Adrenal gland (tissue), 12 donors: ENCODE data around the gene HINT3. TPM values are rescaled to one million over a fixed set of nuclear protein-coding genes. Genes with fewer than 3 reads are reported as not detected.

Experiments used
- DNase-seq, 7 donors: peaks; one replicate each; pipeline ENCODE4 v3.0.0-alpha.2; 2019 to 2020
- H3K27ac ChIP-seq, 5 donors: fragments of 200-600 bp; sonication (generic) in 4 of 5; 1 replicate in 3 of 5; 2 replicates in 2 of 5; pipeline versions ENCODE4 v1.5.1 to v1.8.0; 2016 to 2020; ENCODE audit warnings: mild to moderate bottlenecking in 1 of 5
- H3K27me3 ChIP-seq: fragments of 200-600 bp; 2 replicates; pipeline ENCODE4 v1.8.0; 2021
- H3K36me3 ChIP-seq, 2 donors: fragments of 200-600 bp; replicated peaks in 1 of 2; 1 replicate in 1 of 2; 2 replicates in 1 of 2; pipeline versions ENCODE4 v1.5.1 to v1.8.0; 2018 to 2022
- H3K4me1 ChIP-seq, 2 donors: fragments of 200-600 bp; replicated peaks in 1 of 2; 1 replicate in 1 of 2; 2 replicates in 1 of 2; pipeline versions ENCODE4 v1.5.1 to v1.8.0; 2018 to 2021
- H3K4me3 ChIP-seq, 4 donors: fragments of 200-600 bp; sonication (generic) in 3 of 4; one replicate each; pipeline ENCODE4 v1.5.1; 2016 to 2018
- H3K9me3 ChIP-seq, 3 donors: fragments of 200-600 bp; sonication (generic) in 1 of 3; replicated peaks in 1 of 3; 1 replicate in 2 of 3; 2 replicates in 1 of 3; pipeline versions ENCODE4 v1.5.1 to v1.8.0; 2016 to 2021
- CTCF ChIP-seq, 6 experiments: fragments of 450-650 bp in 4 of 6; fragments of 200-600 bp in 2 of 6; sonication (generic) in 1 of 6; IDR thresholded peaks; 1 replicate in 5 of 6; 2 replicates in 1 of 6; pipeline versions ENCODE4 v1.5.1 to v1.8.0; 2016 to 2021; ENCODE audit warnings: antibody characterized with exemption in 6 of 6, mild to moderate bottlenecking in 2 of 6, moderate library complexity in 1 of 6
- POLR2A ChIP-seq, 2 donors: fragments of 450-650 bp; IDR thresholded peaks; one replicate each; pipeline ENCODE4 v1.6.1; 2017; ENCODE audit warnings: antibody characterized with exemption in 2 of 2, mild to moderate bottlenecking in 2 of 2, moderate library complexity in 1 of 2
- WGBS, 4 donors: extraction: QIAGEN DNeasy Blood & Tissue Kit in 2 of 4; methylation state at CpG; one replicate each; pipeline versions ENCODE4 v1.1.5 to v1.1.7; 2013 to 2017; 5-methylcytosine and 5-hydroxymethylcytosine counted together
- intact Hi-C, 2 donors: fragments of 100-400 bp; cut with DNase I; formaldehyde crosslinking; loops; one replicate each; pipeline versions ENCODE4 v1.14.1 to v1.15.0; 2022 to 2023
- polyA plus RNA-seq, 3 donors: library from polyadenylated mRNA; stranded (reverse); fragments of 200-250 nt in 2 of 3; fragments of 350-450 nt in 1 of 3; fragmentation: Illumina TruSeq in 1 of 3; extraction: RNeasy Lipid Tissue Mini Kit (QIAGEN cat#74804) in 1 of 3; gene quantifications; one replicate each; pipeline ENCODE4 v1.2.3, GENCODE V29; 2013 to 2014
- total RNA-seq, 9 donors: library from RNA; depleted of rRNA in 4 of 9; stranded (reverse); fragments of >200 nt in 4 of 9; fragments of 120-200 nt in 1 of 9; fragmentation: NEBNext Ultra II Directional in 1 of 9; extraction: Animal tissue kit (Norgen Biotek cat#: 25700) in 1 of 9; gene quantifications; one replicate each; pipeline versions ENCODE4 v1.1.0 to v1.2.4, GENCODE V29; 2013 to 2023
- donor health status: healthy with polysubstance abuse.
- donor health status: Bipolar disorder and iron deficiency.
- donor health status: DM: yes; HTN: yes; CAD: no.
- donor health status: DM: no; HTN: no; CAD: no.
- donor health status: DM: no; HTN: no; CAD: no.
- donor health status: DM: yes; HTN: yes; CAD: no.

Gene HINT3
- total and polyA plus RNA-seq, 12 donors = 4.7 to 40.6 (median 30.4) TPM

DNA sequence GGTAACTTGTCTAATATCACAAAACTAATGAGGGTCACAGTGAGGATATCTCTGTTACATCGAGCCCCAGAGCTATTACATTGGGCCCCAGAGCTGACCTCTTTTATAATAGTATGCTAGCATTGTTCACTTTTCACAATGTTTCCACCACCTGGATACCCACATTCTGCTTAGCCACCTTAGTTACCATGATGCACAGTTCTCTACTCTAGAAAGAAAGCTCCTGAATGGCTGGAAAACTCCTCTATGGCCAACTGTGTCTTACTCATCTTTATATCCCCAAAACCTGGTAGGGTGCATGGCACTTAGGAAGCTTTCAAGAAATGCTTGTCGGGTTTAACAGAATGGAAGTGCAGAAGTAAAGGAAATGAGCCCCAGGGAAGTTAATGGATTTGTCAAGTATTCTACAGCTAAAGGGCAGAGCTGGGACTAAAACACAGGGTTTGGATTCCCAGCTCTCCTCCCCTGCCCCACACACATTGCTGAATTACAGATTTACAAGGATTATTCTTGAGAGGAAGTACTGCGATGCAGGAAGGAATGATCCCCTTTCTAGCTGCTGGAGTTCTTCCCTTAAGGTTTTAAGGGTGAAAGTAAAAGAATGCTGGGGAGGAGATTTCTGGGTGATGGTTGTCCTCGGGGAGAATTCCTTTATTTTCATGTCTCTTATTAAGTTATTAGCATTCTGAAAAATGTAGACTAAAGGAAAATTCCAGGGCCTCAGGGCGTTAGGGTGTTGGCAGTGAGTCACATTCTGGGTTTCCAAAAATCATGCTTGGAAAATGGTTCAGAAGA lies 16.1 kb upstream of the HINT3 start:
- WGBS, 4 donors = 55 to 68% (median 63%) methylated on average over 5 of the region's 5 CpGs
- Histone ChIP-seq H3K27me3 (no peaks in the 10 kb centered on the region), H3K36me3 (no peaks in the 10 kb centered on the region), H3K9me3 (no peaks in the 10 kb centered on the region), H3K4me1 (peaks cover 23 to 31% of the 10 kb centered on the region in 2 donors), H3K27ac (peak overlapping the region in 1 of 5 donors; percentile 46), H3K4me3 (no peak overlapping the region)
- no peak for DNase-seq
- intact Hi-C loops = no loop called here
- no peak for TF ChIP-seq POLR2A (IDR thresholded peaks at IDR 0.05)
- no peak for TF ChIP-seq CTCF (IDR thresholded peaks at IDR 0.05)

DNA sequence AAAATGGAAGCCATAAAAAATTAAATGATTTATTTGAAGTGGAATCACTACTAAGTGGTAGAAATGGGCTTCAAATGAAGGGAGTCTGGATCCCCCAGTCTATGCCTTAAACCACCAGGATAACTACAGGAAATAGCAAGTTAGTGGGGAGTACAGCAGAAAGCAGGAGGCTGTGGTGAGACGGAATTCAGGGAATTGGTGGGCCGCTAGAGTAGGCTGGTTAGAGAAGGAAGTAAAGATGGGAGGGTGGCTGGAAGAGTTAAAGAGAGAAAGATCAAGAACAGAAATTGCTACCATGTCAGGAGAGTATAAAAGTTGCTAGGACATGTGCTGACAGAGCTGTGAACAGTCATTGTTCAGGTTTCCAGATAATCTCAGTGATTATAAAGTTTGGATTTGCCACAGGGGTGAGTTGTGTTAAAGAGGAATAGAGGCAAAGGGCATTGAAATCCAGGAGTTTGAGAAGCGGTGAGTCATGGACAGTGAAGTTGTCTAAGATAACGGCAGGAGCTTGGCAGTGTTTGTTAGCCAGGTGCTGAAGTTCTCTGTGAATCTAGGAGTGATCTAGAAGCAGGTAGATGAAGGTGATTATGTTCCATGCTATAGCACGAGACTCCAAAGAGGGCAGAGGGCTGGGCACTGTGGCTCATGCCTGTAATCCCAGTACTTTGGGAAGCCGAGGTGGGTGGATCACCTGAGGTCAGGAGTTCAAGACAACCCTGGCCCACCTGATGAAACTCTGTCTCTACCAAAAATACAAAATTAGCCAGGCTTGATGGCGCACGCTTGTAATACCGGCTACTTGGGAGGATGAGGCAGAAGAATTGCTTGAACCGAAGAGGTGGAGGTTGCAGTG lies 13.7 kb upstream of the HINT3 start:
- Histone ChIP-seq H3K4me1 (peaks cover 29 to 54% of the 10 kb centered on the region in 2 donors), H3K9me3 (no peaks in the 10 kb centered on the region), H3K36me3 (no peaks in the 10 kb centered on the region), H3K27me3 (no peaks in the 10 kb centered on the region), H3K27ac (peak overlapping the region in 3 of 5 donors; percentile 18 to 83 (median 73)), H3K4me3 (no peak overlapping the region)
- peak in 1 of 7 donors; percentile 32 for DNase-seq
- 83 to 87% (median 85%) methylated on average over 10 of the region's 10 CpGs for WGBS, 4 donors
- intact Hi-C loops = no loop called here
- TF ChIP-seq POLR2A (IDR thresholded peaks at IDR 0.05) = no peak
- no peak for TF ChIP-seq CTCF (IDR thresholded peaks at IDR 0.05)

DNA sequence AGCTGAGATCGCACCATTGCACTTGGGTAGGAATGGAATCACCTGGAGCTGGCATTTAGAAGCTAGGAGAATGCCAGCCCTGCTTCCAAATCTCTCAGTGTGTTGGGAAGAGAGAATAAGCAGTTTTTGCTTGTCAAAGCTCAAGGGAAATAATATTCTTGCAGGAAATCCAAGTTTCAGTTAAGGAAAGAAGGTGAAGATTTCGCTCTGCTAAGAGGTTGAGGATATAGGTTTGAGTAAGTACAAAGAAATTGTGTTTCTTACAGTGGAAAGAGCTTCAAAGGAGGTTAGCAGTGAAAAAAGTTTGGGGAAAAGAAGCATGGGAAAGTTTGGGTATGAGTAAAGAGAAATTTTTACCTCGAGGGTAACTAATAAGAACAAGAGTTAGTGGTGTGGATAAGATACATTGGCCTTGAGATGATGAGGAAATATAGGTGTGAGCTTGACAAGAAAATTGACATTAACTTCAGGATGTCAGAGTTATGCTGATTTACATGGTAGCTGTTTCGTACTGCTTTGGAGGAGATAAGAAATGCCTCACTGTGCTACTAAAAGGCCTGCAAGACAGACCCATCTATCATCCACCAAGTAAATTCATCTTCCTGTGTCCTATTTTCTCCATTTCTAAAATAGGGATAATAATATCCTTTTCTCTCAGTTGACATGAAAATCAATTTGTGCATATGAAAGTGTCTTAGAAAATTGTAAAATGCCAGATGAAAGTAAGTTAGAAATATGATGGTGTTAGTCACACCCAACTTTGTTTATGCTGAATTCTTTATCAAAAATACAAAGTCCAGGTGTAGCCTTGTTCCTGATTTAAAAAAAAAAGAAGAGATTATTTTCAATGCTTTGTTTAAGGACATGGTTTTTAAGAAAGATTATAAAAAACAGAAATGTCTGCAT lies 12.8 kb upstream of the HINT3 start:
- Histone ChIP-seq H3K4me1 (peaks cover 29 to 63% of the 10 kb centered on the region in 2 donors), H3K27ac (peak overlapping the region in 4 of 5 donors; percentile 49 to 83 (median 77)), H3K9me3 (no peaks in the 10 kb centered on the region), H3K4me3 (no peak overlapping the region), H3K36me3 (no peaks in the 10 kb centered on the region), H3K27me3 (no peaks in the 10 kb centered on the region)
- no peak for TF ChIP-seq CTCF (IDR thresholded peaks at IDR 0.05)
- no peak for TF ChIP-seq POLR2A (IDR thresholded peaks at IDR 0.05)
- WGBS, 4 donors = 64 to 76% (median 72%) methylated on average over 4 of the region's 4 CpGs
- DNase-seq = no peak
- intact Hi-C loops = no loop called here
